HG03280 (cell line): ENCODE results near the gene SIN3B.

ENCODE experiments used
- ATAC-seq: cut with Tn5 transposase; IDR thresholded peaks from one replicate; pipeline ENCODE4 v1.9.1; 2021; ENCODE audit warnings: mild to moderate bottlenecking, moderate library complexity; ENCODE audit not compliant: unreplicated experiment

Gene SIN3B

GRCh38 chr19:16908759-16909158 is 79.6 kb downstream of the SIN3B start:
- no peak for ATAC-seq

- ATAC-seq = no peak
These were observed 81.8 kb downstream of the SIN3B start for GRCh38 chr19:16911046-16911445.

- ATAC-seq = no peak
These were observed 83.6 kb downstream of the SIN3B start for GRCh38 chr19:16912780-16913179.

GRCh38 chr19:16914421-16914820 is 85.2 kb downstream of the SIN3B start:
- ATAC-seq = no peak

GRCh38 chr19:16915135-16915534 is 85.9 kb downstream of the SIN3B start:
- no peak for ATAC-seq

- ATAC-seq = no peak
These were observed 86.5 kb downstream of the SIN3B start for GRCh38 chr19:16915734-16916133.

GRCh38 chr19:16917401-16917800 is 88.2 kb downstream of the SIN3B start:
- no peak for ATAC-seq

- ATAC-seq = no peak
These were observed 90.3 kb downstream of the SIN3B start for GRCh38 chr19:16919496-16919895.

- ATAC-seq = no peak
These were observed 91.8 kb downstream of the SIN3B start for GRCh38 chr19:16920816-16921529.

- ATAC-seq = no peak
These were observed 92.8 kb downstream of the SIN3B start for GRCh38 chr19:16921766-16922591.

- no peak for ATAC-seq
These were observed 93.4 kb downstream of the SIN3B start for GRCh38 chr19:16922592-16922934.

GRCh38 chr19:16922949-16923348 is 93.8 kb downstream of the SIN3B start:
- ATAC-seq = no peak

- no peak for ATAC-seq
These were observed 98.7 kb downstream of the SIN3B start for GRCh38 chr19:16927883-16928282.

GRCh38 chr19:16928351-16928750 is 99.2 kb downstream of the SIN3B start:
- ATAC-seq = no peak

GRCh38 chr19:16928916-16929315 is 99.7 kb downstream of the SIN3B start:
- ATAC-seq = no peak
